ENCODE measurements around the gene PXN.
"Not testable (repeated sequence)": the region's sequence is repeated elsewhere in the genome, so short reads cannot be mapped to it uniquely, and the experiment has no call there.

The PXN gene

GRCh38 chr12:120194534-120195395, 70.8 kb downstream of the PXN start, which contains the start of gene GCN1:
GCN1 (minus strand) TSS chr12:120194715; CDS start chr12:120194697, 18 bp downstream.
- H3K4me1 Mint-ChIP-seq, result peaks cover 25% of the 10 kb centered on the region
- H3K27ac Mint-ChIP-seq, result peak within 1 kb of the TSS; percentile 97 to 98 (median 97)
- no peak for TF ChIP-seq CTCF (IDR thresholded peaks at IDR 0.05; ENCODE audit: unreplicated experiment in 3 of 3)
- peaks cover 43% of the 10 kb centered on the region for H3K36me3 Mint-ChIP-seq (ENCODE audit: low read depth)
- no peaks in the 10 kb centered on the region for H3K27me3 Mint-ChIP-seq (ENCODE audit: low read depth)
- H3K9me3 Mint-ChIP-seq, result no peaks in the 10 kb centered on the region
- H3K4me3 Mint-ChIP-seq, result peak within 1 kb of the TSS; percentile 87 to 93 (median 92)

DNA sequence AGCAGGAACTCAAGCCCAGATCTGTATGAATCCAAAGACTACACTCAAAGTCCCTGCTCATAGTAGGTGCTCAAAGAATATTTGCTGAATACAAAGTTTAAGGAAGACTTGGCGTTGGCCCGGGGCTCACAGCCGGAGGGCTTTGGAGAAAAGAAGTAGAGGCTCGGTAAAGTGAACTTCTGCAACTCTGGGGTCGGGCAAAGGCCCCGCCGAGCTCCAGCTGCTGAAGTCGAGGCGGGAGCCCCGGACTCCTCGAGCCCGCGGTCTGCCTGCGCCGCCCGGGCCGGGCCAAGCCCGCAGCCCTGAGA, 71.3 kb downstream of the PXN start:
- Mint-ChIP-seq H3K27ac (peak overlapping the region; percentile 78 to 97 (median 90)), H3K4me3 (peak overlapping the region; percentile 87 to 93 (median 92)), H3K9me3 (no peaks in the 10 kb centered on the region), H3K27me3 (ENCODE audit: low read depth) (no peaks in the 10 kb centered on the region), H3K36me3 (ENCODE audit: low read depth) (peaks cover 38% of the 10 kb centered on the region), H3K4me1 (peaks cover 21% of the 10 kb centered on the region)
- no peak for TF ChIP-seq CTCF (IDR thresholded peaks at IDR 0.05; ENCODE audit: unreplicated experiment in 3 of 3)

- peak overlapping the region; percentile 87 to 93 (median 92) for H3K4me3 Mint-ChIP-seq
- not testable (repeated sequence) for H3K9me3 Mint-ChIP-seq; H3K27me3 Mint-ChIP-seq (ENCODE audit: low read depth)
- H3K27ac Mint-ChIP-seq, result peak overlapping the region; percentile 78 to 97 (median 90)
- peaks cover 12% of the 10 kb centered on the region for H3K4me1 Mint-ChIP-seq
- peaks cover 37% of the 10 kb centered on the region for H3K36me3 Mint-ChIP-seq (ENCODE audit: low read depth)
Observed at GRCh38 chr12:120193286-120193685, 72.2 kb downstream of the PXN start.

DNA sequence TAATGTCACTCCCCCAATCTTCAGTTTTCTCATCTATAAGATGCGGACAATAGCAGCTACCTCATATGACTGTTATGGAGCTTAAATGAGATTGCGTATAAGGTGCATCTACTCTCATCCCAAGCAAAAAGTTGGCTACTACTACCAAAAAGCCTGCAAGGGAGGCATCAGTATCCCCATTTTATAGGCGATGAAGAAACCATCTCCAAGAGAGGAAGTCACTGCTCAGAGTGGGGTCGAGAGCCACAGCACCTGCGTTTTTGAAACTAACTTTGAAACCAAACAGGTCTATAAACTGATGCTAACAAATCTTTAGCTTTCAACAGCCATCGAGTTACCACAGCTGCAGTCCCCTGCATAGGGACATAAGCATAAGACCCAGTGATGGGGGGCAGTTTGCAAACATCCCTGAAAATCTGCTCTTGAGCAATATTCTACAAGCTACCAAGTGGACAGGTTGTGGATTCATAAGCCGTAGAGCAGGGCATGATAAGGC, 74.5 kb downstream of the PXN start:
- H3K9me3 Mint-ChIP-seq, result no peaks in the 10 kb centered on the region
- H3K36me3 Mint-ChIP-seq (ENCODE audit: low read depth), result peaks cover 38% of the 10 kb centered on the region
- TF ChIP-seq CTCF (IDR thresholded peaks at IDR 0.05; ENCODE audit: unreplicated experiment in 3 of 3), result no peak
- peaks cover 11% of the 10 kb centered on the region for H3K4me1 Mint-ChIP-seq
- no peaks in the 10 kb centered on the region for H3K27me3 Mint-ChIP-seq (ENCODE audit: low read depth)
- peak overlapping the region in 2 of 3 experiments; percentile 19 to 80 for H3K4me3 Mint-ChIP-seq
- H3K27ac Mint-ChIP-seq, result no peak overlapping the region

GRCh38 chr12:120190386-120190785, 75.1 kb downstream of the PXN start:
- TF ChIP-seq CTCF (IDR thresholded peaks at IDR 0.05; ENCODE audit: unreplicated experiment in 3 of 3), result no peak
- Mint-ChIP-seq H3K27ac (no peak overlapping the region), H3K4me3 (no peak overlapping the region)

GRCh38 chr12:120186654-120187053, 78.9 kb downstream of the PXN start:
- Mint-ChIP-seq H3K36me3 (ENCODE audit: low read depth) (peaks cover 69% of the 10 kb centered on the region), H3K9me3 (no peaks in the 10 kb centered on the region), H3K27me3 (ENCODE audit: low read depth) (no peaks in the 10 kb centered on the region), H3K4me1 (no peaks in the 10 kb centered on the region), H3K4me3 (no peak overlapping the region), H3K27ac (no peak overlapping the region)
- no peak for TF ChIP-seq CTCF (IDR thresholded peaks at IDR 0.05; ENCODE audit: unreplicated experiment in 3 of 3)

More at GRCh38 chr12:120190386-120190785, 75.1 kb downstream of the PXN start:
- Mint-ChIP-seq H3K27me3 (ENCODE audit: low read depth) (no peaks in the 10 kb centered on the region), H3K9me3 (no peaks in the 10 kb centered on the region), H3K36me3 (ENCODE audit: low read depth) (peaks cover 39% of the 10 kb centered on the region), H3K4me1 (peaks cover 11% of the 10 kb centered on the region)
